Sigmoid colon (tissue), 7 donors: ENCODE data around the gene WBP11. TPM values are rescaled to one million over a fixed set of nuclear protein-coding genes. Genes with fewer than 3 reads are reported as not detected.

Experiments used
- DNase-seq: peaks from one replicate; pipeline ENCODE4 v3.0.0-alpha.2; 2019
- H3K27ac ChIP-seq, 4 donors: fragments of 200-600 bp; sonication (generic); one replicate each; pipeline ENCODE4 v1.5.1; 2016 to 2019; ENCODE audit warnings: mild to moderate bottlenecking in 1 of 4
- H3K27me3 ChIP-seq, 3 donors: fragments of 200-600 bp; sonication (generic); one replicate each; pipeline ENCODE4 v1.5.1; 2019; ENCODE audit warnings: mild to moderate bottlenecking in 1 of 3
- H3K36me3 ChIP-seq, 4 donors: fragments of 200-600 bp; sonication (generic); one replicate each; pipeline ENCODE4 v1.5.1; 2016 to 2019
- H3K4me1 ChIP-seq, 4 donors: fragments of 200-600 bp; sonication (generic); one replicate each; pipeline ENCODE4 v1.5.1; 2017 to 2019
- H3K4me3 ChIP-seq, 4 donors: fragments of 200-600 bp; sonication (generic); one replicate each; pipeline ENCODE4 v1.5.1; 2017 to 2019; ENCODE audit warnings: mild to moderate bottlenecking in 2 of 4, moderate library complexity in 1 of 4
- H3K9me3 ChIP-seq, 4 donors: fragments of 200-600 bp in 3 of 4; sonication (generic) in 3 of 4; one replicate each; pipeline versions ENCODE4 v1.5.1 to v1.6.1; 2013 to 2019
- EP300 ChIP-seq, 4 donors: sonication (generic); formaldehyde crosslinking; IDR thresholded peaks; one replicate each; pipeline ENCODE4 v1.6.1; 2017; ENCODE audit warnings: antibody characterized with exemption in 4 of 4
- POLR2A ChIP-seq, 2 donors: fragments of 450-650 bp; IDR thresholded peaks; one replicate each; pipeline ENCODE4 v1.6.1; 2016; ENCODE audit warnings: antibody characterized with exemption in 2 of 2, mild to moderate bottlenecking in 2 of 2, moderate library complexity in 2 of 2
- POLR2AphosphoS5 ChIP-seq, 4 donors: sonication (generic); formaldehyde crosslinking; IDR thresholded peaks; one replicate each; pipeline ENCODE4 v1.6.1; 2017; ENCODE audit warnings: antibody characterized with exemption in 4 of 4
- WGBS, 2 donors: extraction: QIAGEN DNeasy Blood & Tissue Kit; methylation state at CpG; one replicate each; pipeline ENCODE4 v1.1.7; 2013; 5-methylcytosine and 5-hydroxymethylcytosine counted together
- intact Hi-C: fragments of 100-400 bp; cut with DNase I; formaldehyde crosslinking; loops from one replicate; pipeline ENCODE4 v1.15.1; 2023
- polyA plus RNA-seq, 3 donors: library from polyadenylated mRNA; stranded (reverse); fragments of 200-250 nt; gene quantifications; one replicate each; pipeline ENCODE4 v1.2.3, GENCODE V29; 2013
- total RNA-seq, 4 donors: library from RNA; depleted of rRNA; stranded (reverse); fragments of >200 nt; gene quantifications; one replicate each; pipeline ENCODE4 v1.1.0, GENCODE V29; 2016
- TF ChIP-seq, protein P1 (sequence below), 4 experiments: fragments of 450-650 bp in 3 of 4; fragments of 200-600 bp in 1 of 4; IDR thresholded peaks; one replicate each; pipeline ENCODE4 v1.5.1; 2016 to 2019; ENCODE audit warnings: antibody characterized with exemption in 4 of 4, mild to moderate bottlenecking in 3 of 4, moderate library complexity in 2 of 4
- donor health status: healthy with polysubstance abuse.
- donor health status: Bipolar disorder and iron deficiency.
- donor health status: healthy.

WBP11 gene
- total and polyA plus RNA-seq, 7 donors = 13.2 to 24.1 (median 16.6) TPM

- H3K27ac ChIP-seq = no peak overlapping the region
- H3K9me3 ChIP-seq = no peaks in the 10 kb centered on the region
- no peak overlapping the region for H3K4me3 ChIP-seq
- H3K36me3 ChIP-seq = no peaks in the 10 kb centered on the region
- intact Hi-C loops = no loop called here
- DNase-seq = no peak
- no peaks in the 10 kb centered on the region for H3K27me3 ChIP-seq
- WGBS, 2 donors = 96 to 97% methylated on average over 1 of the region's 1 CpG
- H3K4me1 ChIP-seq = peaks cover 0 to 29% (median 14%) of the 10 kb centered on the region in 4 donors
- TF ChIP-seq POLR2A (IDR thresholded peaks at IDR 0.05) = no peak
Measured at GRCh38 chr12:14839262-14839661, 36.0 kb upstream of the WBP11 start.

- peaks cover 0 to 13% (median 6%) of the 10 kb centered on the region in 4 donors for H3K4me1 ChIP-seq
- no peak overlapping the region for H3K4me3 ChIP-seq
- intact Hi-C loops = no loop called here
- no peak overlapping the region for H3K27ac ChIP-seq
- no peak for DNase-seq
- H3K36me3 ChIP-seq = no peaks in the 10 kb centered on the region
- H3K27me3 ChIP-seq = no peaks in the 10 kb centered on the region
- 82 to 85% methylated on average over 7 of the region's 7 CpGs for WGBS, 2 donors
- no peaks in the 10 kb centered on the region for H3K9me3 ChIP-seq
- no peak for TF ChIP-seq EP300 (IDR thresholded peaks at IDR 0.05)
- TF ChIP-seq, protein P1, sequence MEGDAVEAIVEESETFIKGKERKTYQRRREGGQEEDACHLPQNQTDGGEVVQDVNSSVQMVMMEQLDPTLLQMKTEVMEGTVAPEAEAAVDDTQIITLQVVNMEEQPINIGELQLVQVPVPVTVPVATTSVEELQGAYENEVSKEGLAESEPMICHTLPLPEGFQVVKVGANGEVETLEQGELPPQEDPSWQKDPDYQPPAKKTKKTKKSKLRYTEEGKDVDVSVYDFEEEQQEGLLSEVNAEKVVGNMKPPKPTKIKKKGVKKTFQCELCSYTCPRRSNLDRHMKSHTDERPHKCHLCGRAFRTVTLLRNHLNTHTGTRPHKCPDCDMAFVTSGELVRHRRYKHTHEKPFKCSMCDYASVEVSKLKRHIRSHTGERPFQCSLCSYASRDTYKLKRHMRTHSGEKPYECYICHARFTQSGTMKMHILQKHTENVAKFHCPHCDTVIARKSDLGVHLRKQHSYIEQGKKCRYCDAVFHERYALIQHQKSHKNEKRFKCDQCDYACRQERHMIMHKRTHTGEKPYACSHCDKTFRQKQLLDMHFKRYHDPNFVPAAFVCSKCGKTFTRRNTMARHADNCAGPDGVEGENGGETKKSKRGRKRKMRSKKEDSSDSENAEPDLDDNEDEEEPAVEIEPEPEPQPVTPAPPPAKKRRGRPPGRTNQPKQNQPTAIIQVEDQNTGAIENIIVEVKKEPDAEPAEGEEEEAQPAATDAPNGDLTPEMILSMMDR (IDR thresholded peaks at IDR 0.05) = no peak
- TF ChIP-seq POLR2A (IDR thresholded peaks at IDR 0.05) = no peak
- TF ChIP-seq POLR2AphosphoS5 (IDR thresholded peaks at IDR 0.05) = no peak
Measured at GRCh38 chr12:14836336-14837210, 33.3 kb upstream of the WBP11 start.

DNA sequence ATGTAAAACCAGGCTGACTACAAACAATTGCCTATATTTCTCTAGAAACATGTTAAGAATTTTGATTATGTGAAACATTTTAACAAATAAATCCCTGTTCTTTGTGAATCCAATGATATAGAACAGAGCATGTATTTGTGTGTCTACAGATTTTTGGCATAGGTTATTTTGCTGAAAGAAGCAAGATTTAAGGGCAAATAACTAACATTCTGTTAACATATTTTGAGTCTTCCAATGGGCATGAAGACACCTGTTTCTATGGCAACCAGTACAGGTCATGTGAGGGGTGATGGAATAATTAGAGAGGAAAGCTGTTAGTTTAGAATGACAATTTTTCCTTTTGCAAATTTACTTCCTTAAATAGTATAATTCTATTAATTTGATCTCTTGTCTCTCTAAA, 31.2 kb upstream of the WBP11 start:
- H3K9me3 ChIP-seq = no peaks in the 10 kb centered on the region
- H3K4me3 ChIP-seq = no peak overlapping the region
- no peaks in the 10 kb centered on the region for H3K36me3 ChIP-seq
- intact Hi-C loops = no loop called here
- H3K4me1 ChIP-seq = peaks cover 0 to 4% (median 0%) of the 10 kb centered on the region in 4 donors
- no peak for DNase-seq
- no peak for TF ChIP-seq POLR2AphosphoS5 (IDR thresholded peaks at IDR 0.05)
- TF ChIP-seq EP300 (IDR thresholded peaks at IDR 0.05) = no peak
- TF ChIP-seq POLR2A (IDR thresholded peaks at IDR 0.05) = no peak
- TF ChIP-seq, protein P1 (IDR thresholded peaks at IDR 0.05) = no peak
- H3K27ac ChIP-seq = no peak overlapping the region
- no peaks in the 10 kb centered on the region for H3K27me3 ChIP-seq

- WGBS, 2 donors = 55 to 76% methylated on average over 1 of the region's 1 CpG
- intact Hi-C loops = no loop called here
- Histone ChIP-seq H3K4me3 (no peak overlapping the region), H3K9me3 (no peaks in the 10 kb centered on the region), H3K36me3 (no peaks in the 10 kb centered on the region), H3K27me3 (no peaks in the 10 kb centered on the region), H3K27ac (no peak overlapping the region), H3K4me1 (peaks cover 0 to 4% (median 0%) of the 10 kb centered on the region in 4 donors)
- no peak for DNase-seq
- TF ChIP-seq, protein P1 (IDR thresholded peaks at IDR 0.05) = no peak
- TF ChIP-seq POLR2A (IDR thresholded peaks at IDR 0.05) (no peak), POLR2AphosphoS5 (IDR thresholded peaks at IDR 0.05) (no peak), EP300 (IDR thresholded peaks at IDR 0.05) (no peak)
Measured at GRCh38 chr12:14833952-14834351, 30.7 kb upstream of the WBP11 start.

- intact Hi-C loops = no loop called here
- H3K27ac ChIP-seq = no peak overlapping the region
- H3K36me3 ChIP-seq = no peaks in the 10 kb centered on the region
- no peak overlapping the region for H3K4me3 ChIP-seq
- no peaks in the 10 kb centered on the region for H3K9me3 ChIP-seq
- no peaks in the 10 kb centered on the region for H3K27me3 ChIP-seq
- TF ChIP-seq POLR2AphosphoS5 (IDR thresholded peaks at IDR 0.05) (no peak), POLR2A (IDR thresholded peaks at IDR 0.05) (no peak), EP300 (IDR thresholded peaks at IDR 0.05) (no peak)
- TF ChIP-seq, protein P1 (IDR thresholded peaks at IDR 0.05) = no peak
- DNase-seq = no peak
- 79 to 86% methylated on average over 3 of the region's 3 CpGs for WGBS, 2 donors
- H3K4me1 ChIP-seq = peaks cover 0 to 4% (median 0%) of the 10 kb centered on the region in 4 donors
Measured at GRCh38 chr12:14833336-14833735, 30.1 kb upstream of the WBP11 start.
